Cardiac muscle cell (in vitro differentiated cells and primary cell): ENCODE measurements around the gene PRKG2. TPM values are rescaled to one million over a fixed set of nuclear protein-coding genes. Genes with fewer than 3 reads are reported as not detected.

Experiments
- DNase-seq, 2 donors: peaks; one replicate each; pipeline versions ENCODE4 v3.0.0 to v3.0.0-alpha.2; 2010 to 2017; ENCODE audit warnings: low read depth in 1 of 2, low spot score in 1 of 2
- H3K27ac ChIP-seq: fragments of 200-600 bp; sonication (generic); 2 replicates; pipeline ENCODE4 v1.5.1; 2016
- H3K27me3 ChIP-seq: fragments of 200-600 bp; sonication (generic); 2 replicates; pipeline ENCODE4 v1.6.0; 2016; ENCODE audit warnings: control low read depth
- H3K36me3 ChIP-seq: fragments of 200-600 bp; sonication (generic); 2 replicates; pipeline ENCODE4 v1.5.1; 2016; ENCODE audit warnings: control low read depth
- H3K4me1 ChIP-seq: fragments of 200-600 bp; sonication (generic); 2 replicates; pipeline ENCODE4 v1.8.1; 2017; ENCODE audit warnings: low read depth, mild to moderate bottlenecking, mixed run types
- H3K4me3 ChIP-seq: fragments of 200-600 bp; sonication (generic); 2 replicates; pipeline ENCODE4 v1.5.1; 2016; ENCODE audit warnings: mild to moderate bottlenecking
- H3K9me3 ChIP-seq: fragments of 200-600 bp; sonication (generic); 2 replicates; pipeline ENCODE4 v1.5.1; 2017; ENCODE audit warnings: low read depth, mild to moderate bottlenecking, control low read depth
- polyA plus RNA-seq: library from polyadenylated mRNA; unstranded; fragments of >200 nt; fragmentation: Nextera tagmentation; extraction: Ambion mirVana; gene quantifications from 2 replicates; pipeline ENCODE4 v1.2.1, GENCODE V29; 2016
- total RNA-seq: library from RNA; depleted of rRNA; stranded (reverse); fragments of >200 nt; gene quantifications from 2 replicates; pipeline ENCODE4 v1.2.3, GENCODE V29; 2016
- TF ChIP-seq, protein P1 (sequence below): IDR thresholded peaks from 2 replicates; pipeline ENCODE4 v1.5.1; 2012; ENCODE audit warnings: low read depth, mild to moderate bottlenecking, low read length

The PRKG2 gene
- total and polyA plus RNA-seq, 2 experiments from 2014 or later, result 0.35 to 0.54 TPM

GRCh38 chr4:81220271-81220670 lies 5.2 kb upstream of the PRKG2 start:
- no peaks in the 10 kb centered on the region for H3K4me1 ChIP-seq
- no peak overlapping the region for H3K27ac ChIP-seq
- no peak overlapping the region for H3K4me3 ChIP-seq
- H3K9me3 ChIP-seq, result no peaks in the 10 kb centered on the region
- TF ChIP-seq, protein P1, sequence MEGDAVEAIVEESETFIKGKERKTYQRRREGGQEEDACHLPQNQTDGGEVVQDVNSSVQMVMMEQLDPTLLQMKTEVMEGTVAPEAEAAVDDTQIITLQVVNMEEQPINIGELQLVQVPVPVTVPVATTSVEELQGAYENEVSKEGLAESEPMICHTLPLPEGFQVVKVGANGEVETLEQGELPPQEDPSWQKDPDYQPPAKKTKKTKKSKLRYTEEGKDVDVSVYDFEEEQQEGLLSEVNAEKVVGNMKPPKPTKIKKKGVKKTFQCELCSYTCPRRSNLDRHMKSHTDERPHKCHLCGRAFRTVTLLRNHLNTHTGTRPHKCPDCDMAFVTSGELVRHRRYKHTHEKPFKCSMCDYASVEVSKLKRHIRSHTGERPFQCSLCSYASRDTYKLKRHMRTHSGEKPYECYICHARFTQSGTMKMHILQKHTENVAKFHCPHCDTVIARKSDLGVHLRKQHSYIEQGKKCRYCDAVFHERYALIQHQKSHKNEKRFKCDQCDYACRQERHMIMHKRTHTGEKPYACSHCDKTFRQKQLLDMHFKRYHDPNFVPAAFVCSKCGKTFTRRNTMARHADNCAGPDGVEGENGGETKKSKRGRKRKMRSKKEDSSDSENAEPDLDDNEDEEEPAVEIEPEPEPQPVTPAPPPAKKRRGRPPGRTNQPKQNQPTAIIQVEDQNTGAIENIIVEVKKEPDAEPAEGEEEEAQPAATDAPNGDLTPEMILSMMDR, result no peak
- no peaks in the 10 kb centered on the region for H3K36me3 ChIP-seq
- DNase-seq, result no peak
- peaks cover 23% of the 10 kb centered on the region for H3K27me3 ChIP-seq

DNA sequence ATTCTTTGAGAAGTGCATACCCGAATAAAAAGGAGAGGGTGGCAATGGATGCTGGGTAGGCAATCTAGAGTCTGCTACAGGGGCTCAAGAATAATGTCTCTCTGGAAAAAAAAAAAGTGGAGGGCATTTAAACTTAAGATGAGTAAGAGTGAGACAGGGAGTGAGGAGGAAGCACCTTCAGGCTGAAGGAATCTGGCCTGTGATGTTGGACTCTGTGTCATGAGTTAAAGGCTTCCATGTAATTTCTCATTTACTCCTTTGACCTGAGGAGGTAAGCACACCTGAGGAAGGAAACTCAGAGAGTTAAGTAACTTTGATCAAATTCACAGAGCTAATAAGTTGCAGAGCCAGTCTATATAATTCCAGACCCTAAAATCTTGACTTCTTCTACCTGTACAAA lies 3.2 kb upstream of the PRKG2 start:
- Histone ChIP-seq H3K27me3 (peaks cover 44% of the 10 kb centered on the region), H3K4me1 (no peaks in the 10 kb centered on the region), H3K4me3 (no peak overlapping the region), H3K27ac (no peak overlapping the region), H3K36me3 (no peaks in the 10 kb centered on the region), H3K9me3 (no peaks in the 10 kb centered on the region)
- DNase-seq, result no peak
- TF ChIP-seq, protein P1, result no peak

DNA sequence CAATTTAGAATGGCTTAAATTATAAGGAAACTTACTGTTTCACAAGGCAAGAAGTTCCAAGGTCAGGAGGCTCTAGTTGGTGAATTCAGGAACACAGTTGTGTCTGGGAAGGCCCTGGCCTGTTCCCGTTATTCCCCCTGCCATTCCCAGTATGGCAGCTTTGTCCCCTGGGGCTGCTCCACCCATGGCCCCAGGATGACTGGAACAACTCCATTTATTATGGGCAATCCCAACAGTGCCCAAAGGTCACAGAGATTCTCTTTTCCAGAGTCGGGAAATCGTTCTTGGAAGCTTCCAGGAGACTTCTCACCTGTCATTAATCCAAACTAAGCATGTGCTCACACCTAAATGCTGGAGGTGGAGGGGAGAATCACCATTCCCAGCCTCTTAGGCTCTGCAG lies 2.8 kb upstream of the PRKG2 start:
- no peak overlapping the region for H3K4me3 ChIP-seq
- no peak overlapping the region for H3K27ac ChIP-seq

DNA sequence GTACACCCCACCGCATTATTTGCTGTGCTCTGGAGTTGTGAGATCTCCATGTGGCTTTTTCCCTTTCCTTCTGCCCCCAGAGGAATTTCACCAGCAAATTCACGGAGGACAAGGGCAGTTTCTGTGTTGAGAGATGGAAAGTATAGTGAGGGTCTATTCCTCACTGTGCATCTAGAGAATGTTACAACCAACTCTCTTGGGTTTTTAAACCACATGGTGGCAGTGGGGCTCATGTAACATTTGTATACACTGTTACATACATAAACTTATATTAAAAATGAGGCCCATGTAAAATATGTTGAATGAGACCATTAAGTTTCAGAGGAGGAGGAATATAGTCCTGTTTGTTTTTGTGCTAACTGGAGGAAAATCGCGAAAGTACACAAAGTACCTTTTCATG lies 909 bp upstream of the PRKG2 start:
- Histone ChIP-seq H3K27ac (no peak overlapping the region), H3K4me3 (peak overlapping the region; percentile 43), H3K36me3 (no peaks in the 10 kb centered on the region), H3K4me1 (no peaks in the 10 kb centered on the region), H3K9me3 (no peaks in the 10 kb centered on the region), H3K27me3 (peaks cover 66% of the 10 kb centered on the region)
- DNase-seq, result peak in 1 of 2 donors; percentile 37
- TF ChIP-seq, protein P1, result no peak

More for the DNA sequence above, 2.8 kb upstream of the PRKG2 start:
- no peak for DNase-seq
- H3K27me3 ChIP-seq, result peaks cover 48% of the 10 kb centered on the region
- H3K4me1 ChIP-seq, result no peaks in the 10 kb centered on the region
- no peaks in the 10 kb centered on the region for H3K36me3 ChIP-seq
- no peaks in the 10 kb centered on the region for H3K9me3 ChIP-seq
- TF ChIP-seq, protein P1, result no peak

GRCh38 chr4:81214144-81214880 lies 710 bp downstream of the PRKG2 start:
- Histone ChIP-seq H3K9me3 (no peaks in the 10 kb centered on the region), H3K4me1 (no peaks in the 10 kb centered on the region), H3K27ac (no peak overlapping the region), H3K36me3 (no peaks in the 10 kb centered on the region), H3K27me3 (peaks cover 73% of the 10 kb centered on the region), H3K4me3 (peak overlapping the region; percentile 43)
- DNase-seq, result peak; percentile 30 to 53
- TF ChIP-seq, protein P1, result no peak
